ENCODE results near the gene GAREM1.

DNA sequence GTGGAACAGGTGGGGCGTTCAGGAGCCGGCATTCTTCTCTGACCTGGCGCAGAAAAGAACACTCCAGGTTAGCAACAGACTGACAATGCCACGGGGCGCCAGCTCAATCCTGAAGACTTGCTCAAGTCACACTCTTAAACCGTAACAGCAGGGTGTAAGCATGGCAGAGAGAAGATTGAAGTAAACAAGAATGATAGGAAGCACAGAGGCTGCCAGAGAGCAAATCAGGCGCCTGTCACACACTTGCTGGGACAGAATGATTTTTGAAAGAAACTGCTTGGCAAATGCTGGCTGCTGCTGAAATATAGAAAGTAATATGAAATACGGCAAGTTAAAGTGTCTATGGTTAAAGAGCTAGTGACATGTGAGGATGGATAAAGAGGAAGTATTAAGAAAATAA is 200.3 kb downstream of the GAREM1 start:
- TF ChIP-seq, protein P1, sequence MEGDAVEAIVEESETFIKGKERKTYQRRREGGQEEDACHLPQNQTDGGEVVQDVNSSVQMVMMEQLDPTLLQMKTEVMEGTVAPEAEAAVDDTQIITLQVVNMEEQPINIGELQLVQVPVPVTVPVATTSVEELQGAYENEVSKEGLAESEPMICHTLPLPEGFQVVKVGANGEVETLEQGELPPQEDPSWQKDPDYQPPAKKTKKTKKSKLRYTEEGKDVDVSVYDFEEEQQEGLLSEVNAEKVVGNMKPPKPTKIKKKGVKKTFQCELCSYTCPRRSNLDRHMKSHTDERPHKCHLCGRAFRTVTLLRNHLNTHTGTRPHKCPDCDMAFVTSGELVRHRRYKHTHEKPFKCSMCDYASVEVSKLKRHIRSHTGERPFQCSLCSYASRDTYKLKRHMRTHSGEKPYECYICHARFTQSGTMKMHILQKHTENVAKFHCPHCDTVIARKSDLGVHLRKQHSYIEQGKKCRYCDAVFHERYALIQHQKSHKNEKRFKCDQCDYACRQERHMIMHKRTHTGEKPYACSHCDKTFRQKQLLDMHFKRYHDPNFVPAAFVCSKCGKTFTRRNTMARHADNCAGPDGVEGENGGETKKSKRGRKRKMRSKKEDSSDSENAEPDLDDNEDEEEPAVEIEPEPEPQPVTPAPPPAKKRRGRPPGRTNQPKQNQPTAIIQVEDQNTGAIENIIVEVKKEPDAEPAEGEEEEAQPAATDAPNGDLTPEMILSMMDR (IDR thresholded peaks at IDR 0.05): no peak
- TF ChIP-seq POLR2A (IDR thresholded peaks at IDR 0.05): no peak
